Activated CD4-positive, CD25-positive, alpha-beta regulatory T cell (primary cell): ENCODE measurements around the gene PKMYT1.

Experiments used
- DNase-seq, 4 experiments: peaks; one replicate each; lab custom pipeline; 2025; lab: John Stamatoyannopoulos, UW

Gene PKMYT1

DNA sequence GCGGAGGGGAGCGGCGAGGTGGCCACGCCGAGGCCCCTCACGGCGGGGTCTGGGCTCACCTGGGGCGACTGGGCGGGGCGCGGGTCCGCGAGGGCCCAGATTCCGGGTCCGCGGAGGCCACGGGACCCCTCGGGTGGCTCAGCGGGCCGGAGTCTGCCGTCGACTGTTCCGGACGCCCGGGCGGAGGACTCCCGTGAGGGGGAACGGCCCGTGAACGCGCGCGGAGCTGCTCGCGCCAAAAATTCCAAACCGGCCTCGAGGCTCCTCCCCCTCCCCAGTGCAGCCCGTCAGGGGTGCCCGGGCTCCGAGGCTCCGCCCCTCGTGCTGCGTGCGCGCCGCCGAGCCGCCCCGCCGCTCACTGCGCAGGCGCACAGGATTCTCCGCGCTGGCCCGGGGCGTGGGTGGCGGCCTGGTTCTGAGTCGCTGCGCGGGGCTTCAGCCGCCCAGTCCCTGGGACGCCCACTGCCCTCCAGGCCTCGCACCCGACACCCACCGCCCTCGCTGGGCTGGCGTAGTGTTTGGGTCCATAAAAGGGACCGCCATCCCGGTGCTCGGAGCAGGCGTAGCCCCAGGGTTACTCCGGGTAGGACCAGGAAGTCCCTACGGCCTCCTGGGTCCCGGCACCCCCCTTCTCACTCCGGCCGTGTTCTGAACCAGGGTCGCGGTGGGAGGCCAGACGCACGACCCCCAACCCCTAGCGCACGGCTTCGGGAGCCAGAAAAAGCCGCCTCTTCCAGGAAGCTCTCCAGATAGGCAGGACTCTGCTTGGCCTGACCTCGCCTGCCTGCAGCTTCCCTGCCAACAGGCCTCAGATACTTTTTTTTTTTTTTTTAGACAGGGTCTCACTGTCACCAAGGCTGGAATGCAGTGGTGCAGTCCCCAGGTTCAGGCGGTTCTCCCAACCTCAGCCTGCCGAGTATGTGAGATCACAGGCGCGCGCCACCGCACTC lies at the start of gene PKMYT1:
TSS of gene PKMYT1 (minus strand) at position 220 of the 950 bp plus-strand sequence. CDS start 789 bp downstream, outside the sequence.
- peak; percentile 88 to 92 (median 90) for DNase-seq

DNA sequence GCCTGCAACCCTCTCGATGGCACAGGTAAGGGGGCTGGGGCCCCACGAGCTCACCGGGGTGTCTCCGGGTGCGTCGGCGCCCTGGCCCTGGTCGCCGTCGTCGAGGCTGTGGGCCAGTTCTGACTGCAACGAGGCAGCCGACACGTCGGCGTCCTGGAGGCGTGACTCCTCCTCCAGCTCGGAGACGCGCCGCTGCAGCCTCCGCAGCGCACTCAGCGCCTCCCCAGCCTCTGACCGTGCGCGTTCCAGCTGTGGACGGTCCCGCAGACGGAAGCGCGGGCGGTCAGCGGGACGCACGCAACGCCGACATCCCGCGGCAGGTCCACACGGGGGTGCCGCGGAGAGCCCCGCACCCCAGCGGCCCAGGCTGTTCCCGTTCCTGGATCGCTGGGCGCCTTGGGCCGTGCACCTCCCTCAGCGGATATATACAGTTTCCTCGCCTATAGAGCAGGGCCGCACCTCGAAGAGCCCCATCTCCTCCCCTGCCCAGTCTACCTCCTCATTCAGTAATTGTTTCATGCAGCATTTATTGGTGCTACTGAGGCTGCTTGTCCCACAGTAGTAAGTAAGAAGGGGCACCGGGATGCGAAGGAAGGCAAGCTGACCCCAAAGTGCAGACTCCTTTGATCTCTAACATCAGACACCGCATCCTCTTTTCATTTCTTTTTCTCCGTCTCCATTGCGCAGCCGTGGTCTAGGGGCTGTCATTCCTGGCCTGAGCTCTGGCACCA lies 49.4 kb upstream of the PKMYT1 start:
- peak in 1 of 4 experiments; percentile 24 for DNase-seq

GRCh38 chr16:3028716-3029319 lies 48.6 kb upstream of the PKMYT1 start:
- DNase-seq, result no peak

GRCh38 chr16:3027983-3028715 lies 47.9 kb upstream of the PKMYT1 start:
- peak; percentile 75 to 82 (median 76) for DNase-seq

GRCh38 chr16:3027489-3027795 lies 47.2 kb upstream of the PKMYT1 start:
- DNase-seq, result no peak

DNA sequence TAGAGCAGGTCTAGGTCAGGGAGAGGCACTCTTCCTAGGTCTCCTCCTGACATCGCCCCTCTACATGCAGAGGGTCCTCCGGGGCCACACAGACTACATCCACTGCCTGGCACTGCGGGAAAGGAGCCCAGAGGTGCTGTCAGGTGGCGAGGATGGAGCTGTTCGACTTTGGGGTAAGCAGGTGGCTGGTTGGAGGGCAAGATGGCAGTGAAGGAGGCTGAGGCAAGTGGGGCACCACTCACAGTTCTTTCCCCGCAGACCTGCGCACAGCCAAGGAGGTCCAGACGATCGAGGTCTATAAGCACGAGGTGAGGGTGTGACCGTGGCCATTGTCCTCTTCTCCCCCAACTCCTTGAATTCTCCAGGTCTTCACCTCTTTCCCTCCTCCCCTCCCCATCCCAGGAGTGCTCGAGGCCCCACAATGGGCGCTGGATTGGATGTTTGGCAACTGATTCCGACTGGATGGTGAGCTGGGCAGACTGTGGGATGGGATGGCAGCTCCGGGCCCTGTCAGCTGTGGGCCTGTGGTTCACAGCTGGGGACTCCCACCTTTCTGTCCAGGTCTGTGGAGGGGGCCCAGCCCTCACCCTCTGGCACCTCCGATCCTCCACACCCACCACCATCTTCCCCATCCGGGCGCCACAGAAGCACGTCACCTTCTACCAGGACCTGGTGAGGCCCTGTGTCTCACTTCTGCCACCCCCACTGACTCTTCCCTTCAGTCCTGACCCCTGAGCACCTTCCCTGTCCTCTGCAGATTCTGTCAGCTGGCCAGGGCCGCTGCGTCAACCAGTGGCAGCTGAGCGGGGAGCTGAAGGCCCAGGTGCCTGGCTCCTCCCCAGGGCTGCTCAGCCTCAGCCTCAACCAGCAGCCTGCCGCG lies 46.6 kb upstream of the PKMYT1 start:
- DNase-seq, result no peak

DNA sequence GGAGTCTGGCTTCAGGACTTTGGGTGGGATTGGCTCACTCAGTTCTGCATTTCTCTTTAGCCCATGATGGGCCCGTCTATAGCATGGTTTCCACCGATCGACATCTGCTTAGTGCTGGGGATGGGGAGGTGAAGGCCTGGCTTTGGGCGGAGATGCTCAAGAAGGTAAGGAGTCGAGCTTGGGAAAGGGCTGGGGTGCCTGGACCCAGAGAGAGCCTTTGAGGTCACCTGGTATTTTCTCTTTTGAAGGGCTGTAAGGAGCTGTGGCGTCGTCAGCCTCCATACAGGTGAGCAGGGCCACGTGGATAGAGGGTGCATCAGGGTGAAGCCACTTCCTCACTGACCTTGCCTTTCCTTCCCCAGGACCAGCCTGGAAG lies 45.7 kb upstream of the PKMYT1 start:
- DNase-seq, result no peak

DNA sequence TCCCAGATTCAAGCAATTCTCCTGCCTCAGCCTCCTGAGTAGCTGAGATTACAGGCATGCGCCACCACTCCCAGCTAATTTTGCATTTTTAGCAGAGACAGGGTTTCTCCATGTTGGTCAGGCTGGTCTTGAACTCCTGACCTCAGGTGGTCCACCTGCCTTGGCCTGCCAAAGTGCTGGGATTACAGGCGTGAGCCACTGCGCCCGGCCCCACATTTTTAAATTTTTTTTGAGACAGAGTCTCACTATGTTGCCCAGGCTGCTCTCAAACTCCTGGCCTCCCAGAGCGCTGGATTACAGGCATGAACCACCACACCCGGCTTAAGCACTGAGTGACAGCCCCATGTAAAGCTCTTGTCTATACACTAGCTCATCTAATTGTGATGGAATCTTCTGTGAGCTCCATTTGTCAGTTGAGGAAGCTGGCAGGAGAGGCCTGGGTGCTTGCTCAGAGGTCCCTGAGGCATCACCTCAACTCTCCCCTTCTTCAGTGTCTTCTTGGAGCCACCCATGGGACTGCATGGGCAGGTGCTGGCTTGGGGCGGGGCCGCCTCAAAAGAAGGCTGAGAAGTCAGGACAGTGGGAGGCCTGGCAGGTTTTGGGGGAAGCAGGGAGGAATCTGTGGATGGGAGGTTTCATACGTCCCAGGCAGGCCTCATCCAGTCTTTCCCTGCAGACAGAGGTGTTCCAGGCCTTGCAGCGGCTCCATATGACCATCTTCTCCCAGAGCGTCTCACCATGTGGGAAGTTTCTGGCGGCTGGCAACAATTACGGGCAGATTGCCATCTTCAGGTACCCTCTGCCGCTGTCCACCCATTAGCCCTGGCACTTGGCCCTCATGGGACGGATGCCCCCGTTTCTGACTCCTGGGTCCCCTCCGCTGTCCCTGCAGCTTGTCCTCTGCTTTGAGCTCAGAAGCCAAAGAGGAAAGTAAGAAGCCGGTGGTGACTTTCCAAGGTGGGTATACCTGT lies 45.1 kb upstream of the PKMYT1 start:
- no peak for DNase-seq

DNA sequence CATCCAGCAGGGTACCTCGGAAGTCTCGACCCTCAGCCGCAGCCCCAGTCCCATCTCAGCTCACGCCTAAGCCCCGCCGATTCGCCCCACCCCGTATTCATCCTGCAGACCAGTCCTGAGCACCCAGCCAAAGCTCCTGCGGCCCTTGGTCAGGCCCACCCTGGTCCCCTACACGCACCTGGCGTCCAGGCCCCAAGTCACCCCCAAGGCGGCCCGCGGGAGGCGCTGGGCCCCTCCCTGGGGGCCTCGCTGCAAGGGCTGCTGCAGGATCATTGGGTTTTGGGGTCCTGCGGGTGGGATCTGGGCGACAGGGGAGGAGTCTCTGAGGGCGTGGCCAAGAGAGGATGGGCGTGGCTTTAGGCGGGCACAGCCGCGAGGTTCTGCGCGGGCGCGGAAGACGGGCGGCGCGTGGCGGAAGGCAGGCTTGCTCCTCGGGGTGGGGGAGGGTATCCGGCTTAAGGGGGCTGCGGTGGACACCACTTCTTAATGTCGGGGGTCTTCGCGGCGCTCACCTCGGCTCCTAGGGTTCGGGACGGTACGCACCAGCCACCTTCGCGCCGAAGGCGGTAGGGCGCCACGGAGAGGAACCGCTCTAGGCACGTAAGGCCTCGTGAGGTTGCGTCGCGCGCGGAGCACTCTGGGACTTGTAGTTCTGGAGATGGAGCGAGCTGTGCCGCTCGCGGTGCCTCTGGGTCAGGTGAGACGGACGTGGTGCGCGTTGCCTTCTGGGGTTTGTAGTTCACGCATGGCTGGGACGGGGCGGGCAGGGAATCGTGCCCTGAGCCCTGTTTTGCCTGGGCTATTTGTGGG lies 43.6 kb upstream of the PKMYT1 start, which contains the start of the genes HCFC1R1 and THOC6:
TSS of gene HCFC1R1 (minus strand) at position 274 of the 810 bp plus-strand sequence. CDS start at position 273, 1 bp downstream.
TSS of gene THOC6 (plus strand) at position 367 of the 810 bp plus-strand sequence. CDS start at position 659, 292 bp downstream.
- peak; percentile 88 to 90 (median 90) for DNase-seq

DNA sequence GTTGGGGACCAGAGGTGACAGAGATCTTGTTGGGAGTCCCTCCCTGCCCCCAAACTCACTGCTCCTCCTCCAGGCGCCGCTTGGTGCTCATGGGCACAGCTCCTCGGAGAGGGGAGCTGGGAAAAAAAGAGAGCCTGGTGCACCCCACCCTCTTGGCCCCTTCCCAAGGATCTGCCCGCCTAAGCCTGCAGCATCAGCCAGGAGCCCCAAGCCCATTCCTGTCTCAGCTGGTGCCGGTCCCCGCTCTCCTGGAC lies 43.1 kb upstream of the PKMYT1 start:
- DNase-seq, result no peak

- DNase-seq, result no peak
Observed at GRCh38 chr16:3022684-3023414, 42.6 kb upstream of the PKMYT1 start.

DNA sequence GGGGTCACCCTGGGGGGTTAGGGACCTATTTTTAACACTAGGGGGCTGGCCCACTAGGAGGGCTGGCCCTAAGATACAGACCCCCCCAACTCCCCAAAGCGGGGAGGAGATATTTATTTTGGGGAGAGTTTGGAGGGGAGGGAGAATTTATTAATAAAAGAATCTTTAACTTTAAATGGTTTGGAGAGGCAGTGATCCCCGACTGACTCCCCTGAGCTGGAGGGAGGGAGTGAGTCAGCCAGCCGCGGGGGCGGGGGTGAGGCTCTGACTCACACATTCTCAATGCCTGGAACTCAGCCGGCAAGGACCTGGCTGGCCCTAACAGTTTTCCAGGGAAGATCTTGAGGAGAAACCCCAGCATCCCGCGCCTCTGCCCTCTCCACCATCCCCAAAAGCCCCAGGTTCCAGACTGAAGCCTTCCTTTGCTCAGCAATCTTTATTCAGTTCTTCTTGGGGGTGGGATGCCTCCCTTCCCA lies 42.0 kb upstream of the PKMYT1 start:
- peak; percentile 67 to 80 (median 70) for DNase-seq

GRCh38 chr16:3021449-3022207 lies 41.4 kb upstream of the PKMYT1 start:
- DNase-seq, result peak; percentile 25 to 55 (median 34)

GRCh38 chr16:3020604-3021448 lies 40.6 kb upstream of the PKMYT1 start:
- peak in 2 of 4 experiments; percentile 34 to 40 for DNase-seq

DNA sequence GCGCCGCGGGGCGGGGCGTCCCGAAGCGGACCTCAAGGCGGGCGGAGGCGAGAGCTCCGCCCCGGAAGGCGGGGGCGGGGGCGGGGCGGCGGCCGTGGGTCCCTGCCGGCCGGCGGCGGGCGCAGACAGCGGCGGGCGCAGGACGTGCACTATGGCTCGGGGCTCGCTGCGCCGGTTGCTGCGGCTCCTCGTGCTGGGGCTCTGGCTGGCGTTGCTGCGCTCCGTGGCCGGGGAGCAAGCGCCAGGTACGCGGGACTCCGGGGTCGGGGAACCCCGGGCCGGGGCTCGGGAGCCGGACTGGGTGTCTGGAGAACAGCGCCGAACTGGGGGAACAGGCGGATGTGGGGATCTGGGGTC lies 40.0 kb upstream of the PKMYT1 start, which contains the start of gene TNFRSF12A:
TSS of gene TNFRSF12A (plus strand) at position 122 of the 357 bp plus-strand sequence. CDS start at position 152, 30 bp downstream.
- DNase-seq, result peak; percentile 31 to 38 (median 36)

DNA sequence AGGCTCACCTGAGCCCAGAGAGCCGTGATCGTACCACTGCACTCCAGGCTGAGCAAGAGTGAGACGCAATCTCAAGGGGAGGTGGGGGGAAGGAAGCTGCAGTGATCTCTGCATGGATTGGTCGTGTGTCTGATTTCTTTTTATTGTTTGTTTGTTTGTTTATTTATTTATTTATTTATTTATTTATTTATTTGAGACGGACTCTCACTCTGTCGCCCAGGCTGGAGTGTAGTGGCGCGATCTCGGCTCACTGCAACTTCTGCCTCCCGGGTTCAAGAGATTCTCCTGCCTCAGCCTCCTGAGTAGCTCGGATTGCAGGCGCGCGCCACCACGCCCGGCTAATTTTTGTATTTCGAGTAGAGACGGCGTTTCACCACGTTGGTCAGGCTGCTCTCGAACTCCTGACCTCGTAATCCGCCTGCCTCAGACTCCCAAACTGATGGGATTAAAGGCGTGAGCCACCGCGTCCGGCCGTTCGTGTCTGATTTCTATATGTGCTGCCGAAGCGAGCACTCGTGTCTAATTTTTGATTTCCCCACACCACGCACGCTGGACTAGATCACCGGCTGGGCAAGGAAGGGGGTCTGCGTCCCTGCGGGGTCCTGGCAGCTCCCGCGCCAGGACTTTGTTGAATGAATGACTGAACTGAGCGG lies 39.5 kb upstream of the PKMYT1 start:
- no peak for DNase-seq
